HCT116 (cell line): Measurements from ENCODE around the gene CHST11. TPM values are rescaled to one million over a fixed set of nuclear protein-coding genes. Genes with fewer than 3 reads are reported as not detected.

Experiments
- ATAC-seq: fragments of 200-7000 bp; cut with Tn5 transposase; 2 replicates; pipeline ENCODE4 v1.9.1; 2020; ENCODE audit warnings: mild to moderate bottlenecking, moderate library complexity
- BruUV-seq: library from RNA; stranded (reverse); fragments of 400-500 nt; replicated peaks from 2 replicates; lab custom pipeline; 2021; lab: Mats Ljungman, UMichigan
- CTCF ChIA-PET: fragments of 300-600 bp; sonication (Branson Sonifier 250); formaldehyde crosslinking; loops from one replicate; lab custom pipeline; 2021; ENCODE audit warnings: antibody characterized with exemption; lab: Charles Lee
- POLR2A ChIA-PET: fragments of 300-600, 350-600 bp; sonication (Branson Sonifier 250); formaldehyde crosslinking; loops from one replicate; lab custom pipeline; 2021; ENCODE audit warnings: antibody characterized with exemption; lab: Charles Lee
- RAD21 ChIA-PET, 2 experiments: fragments of 300-600 bp; sonication (Branson Sonifier 250); formaldehyde crosslinking; loops; one replicate each; lab custom pipeline; 2023; ENCODE audit warnings: low total read pairs in 2 of 2; ENCODE audit not compliant: uncharacterized antibody in 2 of 2, unreplicated experiment in 2 of 2, low non-redundant PET in 1 of 2; lab: Charles Lee
- DNase-seq: peaks from one replicate; pipeline ENCODE4 v3.0.0-alpha.2; 2010; ENCODE audit warnings: low read depth, low spot score
- H2AFZ ChIP-seq: fragments of 200-600 bp; shearing (Covaris generic), sonication (generic); 2 replicates; pipeline ENCODE4 v1.6.1; 2017; ENCODE audit warnings: low read depth, mixed run types, mixed read lengths, antibody characterized with exemption, low read length; ENCODE audit not compliant: poor library complexity, severe bottlenecking
- H3K27ac ChIP-seq: 2 replicates; pipeline ENCODE4 v1.5.1; 2012; ENCODE audit warnings: low read depth, low read length
- H3K27me3 ChIP-seq: fragments of 200-600 bp; sonication (generic); 2 replicates; pipeline ENCODE4 v1.6.1; 2016; ENCODE audit warnings: mixed run types, low read length, mixed read lengths; ENCODE audit not compliant: insufficient read depth
- H3K36me3 ChIP-seq, 2 experiments: fragments of 200-500 bp in 1 of 2; fragments of 200-600 bp in 1 of 2; sonication (Bioruptor generic) in 1 of 2; sonication (generic) in 1 of 2; 2 replicates each; pipeline versions ENCODE4 v1.5.1 to v1.6.1; 2014 to 2016; ENCODE audit warnings: low read length in 2 of 2, inconsistent platforms in 1 of 2, mixed read lengths in 1 of 2, mixed run types in 1 of 2; ENCODE audit not compliant: insufficient read depth in 2 of 2, control insufficient read depth in 1 of 2
- H3K4me1 ChIP-seq, 2 experiments: fragments of 200-600 bp in 1 of 2; sonication (generic) in 1 of 2; 2 replicates each; pipeline versions ENCODE4 v1.5.1 to v1.6.1; 2012 to 2017; ENCODE audit warnings: low read length in 2 of 2, inconsistent platforms in 1 of 2, mild to moderate bottlenecking in 1 of 2, mixed read lengths in 1 of 2, mixed run types in 1 of 2, moderate library complexity in 1 of 2; ENCODE audit not compliant: insufficient read depth in 2 of 2, control insufficient read depth in 1 of 2
- H3K4me2 ChIP-seq: fragments of 200-600 bp; sonication (generic); 2 replicates; pipeline ENCODE4 v1.6.1; 2017; ENCODE audit warnings: mixed run types, low read length, mixed read lengths
- H3K4me3 ChIP-seq, 2 experiments: fragments of 200-600 bp in 1 of 2; sonication (generic) in 1 of 2; replicated peaks in 1 of 2; 2 replicates each; pipeline ENCODE4 v1.5.1; 2011 to 2016; ENCODE audit warnings: low read length in 2 of 2, control low read depth in 1 of 2, low read depth in 1 of 2, mild to moderate bottlenecking in 1 of 2, mixed read lengths in 1 of 2, mixed run types in 1 of 2
- H3K79me2 ChIP-seq: fragments of 200-600 bp; sonication (generic); 2 replicates; pipeline ENCODE4 v1.6.1; 2017; ENCODE audit warnings: mild to moderate bottlenecking, mixed run types, low read length, moderate library complexity, mixed read lengths; ENCODE audit not compliant: insufficient read depth
- H3K9ac ChIP-seq: fragments of 200-600 bp; sonication (generic); 2 replicates; pipeline ENCODE4 v1.6.1; 2016; ENCODE audit warnings: low read length, mixed read lengths
- H3K9me2 ChIP-seq: fragments of 200-600 bp; sonication (generic), shearing (Covaris generic); 2 replicates; pipeline ENCODE4 v1.6.1; 2017; ENCODE audit warnings: mixed run types, mild to moderate bottlenecking, moderate library complexity; ENCODE audit not compliant: insufficient read depth
- H3K9me3 ChIP-seq, 2 experiments: fragments of 200-500 bp in 1 of 2; fragments of 200-600 bp in 1 of 2; sonication (Bioruptor generic) in 1 of 2; sonication (generic) in 1 of 2; 2 replicates each; pipeline ENCODE4 v1.6.1; 2014 to 2017; ENCODE audit warnings: low read length in 2 of 2, mixed read lengths in 2 of 2, inconsistent platforms in 1 of 2, low read depth in 1 of 2, mild to moderate bottlenecking in 1 of 2, mixed run types in 1 of 2, moderate library complexity in 1 of 2; ENCODE audit not compliant: control insufficient read depth in 1 of 2, insufficient read depth in 1 of 2
- H4K20me1 ChIP-seq: fragments of 200-600 bp; sonication (generic), shearing (Covaris generic); 2 replicates; pipeline ENCODE4 v1.6.1; 2017; ENCODE audit warnings: mixed run types, mild to moderate bottlenecking, moderate library complexity; ENCODE audit not compliant: insufficient read depth
- CTCF ChIP-seq, 3 experiments: fragments of 200-600 bp in 1 of 3; sonication (generic) in 1 of 3; IDR thresholded peaks in 2 of 3; conservative IDR thresholded peaks in 1 of 3; 2 replicates each; pipeline ENCODE4 v1.5.1; 2012 to 2017; ENCODE audit warnings: low read depth in 2 of 3, low read length in 2 of 3, antibody characterized with exemption in 1 of 3, borderline replicate concordance in 1 of 3, control low read depth in 1 of 3, mild to moderate bottlenecking in 1 of 3, mixed read lengths in 1 of 3, mixed run types in 1 of 3, moderate library complexity in 1 of 3; ENCODE audit not compliant: insufficient read depth in 1 of 3
- EGR1 ChIP-seq: IDR thresholded peaks from 2 replicates; pipeline ENCODE4 v1.6.1; 2012; ENCODE audit warnings: low read depth
- ELF1 ChIP-seq: IDR thresholded peaks from 2 replicates; pipeline ENCODE4 v1.6.1; 2012; ENCODE audit warnings: low read depth, borderline replicate concordance
- EZH2 ChIP-seq: fragments of 200-600 bp; sonication (generic); IDR thresholded peaks from 2 replicates; pipeline ENCODE4 v1.6.1; 2017; ENCODE audit warnings: antibody characterized with exemption, mixed run types
- EZH2phosphoT487 ChIP-seq: fragments of 200-600 bp; IDR thresholded peaks from 2 replicates; pipeline ENCODE4 v1.6.1; 2018; ENCODE audit warnings: antibody characterized with exemption, borderline replicate concordance
- JUND ChIP-seq: IDR thresholded peaks from 2 replicates; pipeline ENCODE4 v1.6.1; 2012
- MAX ChIP-seq: IDR thresholded peaks from 2 replicates; pipeline ENCODE4 v1.6.1; 2012
- POLR2AphosphoS5 ChIP-seq: IDR thresholded peaks from 2 replicates; pipeline ENCODE4 v1.6.1; 2011; ENCODE audit warnings: mild to moderate bottlenecking, low read depth, low read length, moderate library complexity
- RAD21 ChIP-seq: IDR thresholded peaks from 2 replicates; pipeline ENCODE4 v1.6.1; 2012; ENCODE audit warnings: low read depth, mild to moderate bottlenecking
- REST ChIP-seq: IDR thresholded peaks from 2 replicates; pipeline ENCODE4 v1.6.1; 2012; ENCODE audit warnings: low read depth
- SP1 ChIP-seq: IDR thresholded peaks from 2 replicates; pipeline ENCODE4 v1.6.1; 2012; ENCODE audit warnings: low read depth
- SRF ChIP-seq: IDR thresholded peaks from 2 replicates; pipeline ENCODE4 v1.6.1; 2012; ENCODE audit warnings: low read depth
- TCF7L2 ChIP-seq: IDR thresholded peaks from 2 replicates; pipeline ENCODE4 v1.7.0; 2011; ENCODE audit warnings: borderline replicate concordance, inconsistent platforms; ENCODE audit not compliant: insufficient read depth, insufficient read length; ENCODE audit errors: extremely low read depth
- ZBTB33 ChIP-seq: IDR thresholded peaks from 2 replicates; pipeline ENCODE4 v1.6.1; 2011; ENCODE audit warnings: mild to moderate bottlenecking, low read length, moderate library complexity; ENCODE audit not compliant: insufficient replicate concordance; ENCODE audit errors: extremely low read depth
- ZFX ChIP-seq: fragments of 450-650 bp; IDR thresholded peaks from 2 replicates; pipeline ENCODE4 v1.6.1; 2017
- ZNF274 ChIP-seq: fragments of 200-500 bp; sonication (Bioruptor generic); IDR thresholded peaks from 2 replicates; pipeline ENCODE4 v1.6.1; 2014; ENCODE audit warnings: mild to moderate bottlenecking, low read depth, low read length, inconsistent platforms
- intact Hi-C: fragments of 100-400 bp; cut with micrococcal nuclease; formaldehyde crosslinking; loops from 2 replicates; pipeline ENCODE4 v1.10.0; 2022
- total RNA-seq: library from RNA; stranded (reverse); gene quantifications from one replicate; pipeline ENCODE4 v1.2.1, GENCODE V29; 2021; ENCODE audit not compliant: unreplicated experiment

Gene CHST11
- total RNA-seq, 1 experiment from 2014 or later: 10.1 TPM

GRCh38 chr12:104490850-104491249, 34.1 kb downstream of the CHST11 start:
- Histone ChIP-seq H3K9me2 (no peaks in the 10 kb centered on the region), H2AFZ (no peak overlapping the region), H3K36me3 (no peaks in the 10 kb centered on the region), H3K79me2 (no peaks in the 10 kb centered on the region), H3K9ac (no peak overlapping the region), H3K27me3 (no peaks in the 10 kb centered on the region), H3K27ac (no peak overlapping the region), H3K4me1 (no peaks in the 10 kb centered on the region), H3K4me2 (no peak overlapping the region), H3K4me3 (no peak overlapping the region), H4K20me1 (no peaks in the 10 kb centered on the region), H3K9me3 (no peaks in the 10 kb centered on the region)
- POLR2A ChIA-PET: no interaction called here
- CTCF ChIA-PET: no interaction called here
- no TSS peak for BruUV-seq
- RAD21 ChIA-PET: no interaction called here
- TF ChIP-seq POLR2AphosphoS5 (no peak), MAX (no peak), ZNF274 (no peak), ZBTB33 (no peak), SRF (no peak), ELF1 (no peak), EGR1 (no peak), CTCF (IDR thresholded peaks at IDR 0.05 in 2 of 3, conservative IDR thresholded peaks at IDR 0.05 in 1 of 3; ENCODE audit: borderline replicate concordance in 1 of 3, insufficient read depth in 1 of 3, low read depth in 2 of 3, low read length in 2 of 3) (no peak), REST (no peak), JUND (no peak), RAD21 (no peak), EZH2 (no peak), SP1 (no peak), TCF7L2 (no peak), EZH2phosphoT487 (no peak), ZFX (no peak)
- no peak for DNase-seq
- ATAC-seq: no peak
- intact Hi-C loops: no loop called here
